GM23338 (cell line): ENCODE data around the gene DBF4B. TPM values are rescaled to one million over a fixed set of nuclear protein-coding genes. Genes with fewer than 3 reads are reported as not detected.

Source experiments
- ATAC-seq: fragments of 200-7000 bp; cut with Tn5 transposase; 3 replicates; pipeline ENCODE4 v1.9.1; 2020
- DNase-seq: peaks from one replicate; pipeline ENCODE4 v3.0.0-alpha.2; 2015; ENCODE audit warnings: low spot score
- H2AFZ ChIP-seq: fragments of 200-600 bp; sonication (generic); 2 replicates; pipeline ENCODE4 v1.8.0; 2016; ENCODE audit warnings: antibody characterized with exemption, mild to moderate bottlenecking, moderate library complexity
- H3F3A ChIP-seq: fragments of 200-600 bp; sonication (generic); replicated peaks from 2 replicates; pipeline ENCODE4 v1.8.0; 2017; ENCODE audit warnings: antibody characterized with exemption, mixed run types, low read depth
- H3K27ac ChIP-seq: fragments of 200-600 bp; sonication (generic); 2 replicates; pipeline ENCODE4 v1.6.1; 2016; ENCODE audit warnings: low read depth
- H3K27me3 ChIP-seq: fragments of 200-600 bp; sonication (generic); 2 replicates; pipeline ENCODE4 v1.8.0; 2016; ENCODE audit warnings: mild to moderate bottlenecking, mixed run types, moderate library complexity; ENCODE audit not compliant: insufficient read depth
- H3K36me3 ChIP-seq: fragments of 200-600 bp; sonication (generic); 2 replicates; pipeline ENCODE4 v1.8.0; 2016; ENCODE audit warnings: mild to moderate bottlenecking; ENCODE audit not compliant: insufficient read depth
- H3K4me1 ChIP-seq: fragments of 200-600 bp; sonication (generic); 2 replicates; pipeline ENCODE4 v1.8.0; 2016; ENCODE audit warnings: mild to moderate bottlenecking, moderate library complexity; ENCODE audit not compliant: insufficient read depth
- H3K4me2 ChIP-seq: fragments of 200-600 bp; sonication (generic); 2 replicates; pipeline ENCODE4 v1.7.1; 2017; ENCODE audit warnings: mixed run types
- H3K4me3 ChIP-seq: fragments of 200-600 bp; sonication (generic); 2 replicates; pipeline ENCODE4 v1.6.1; 2016; ENCODE audit warnings: mixed run types
- H3K79me2 ChIP-seq: fragments of 200-600 bp; sonication (generic); replicated peaks from 2 replicates; pipeline ENCODE4 v1.8.0; 2017; ENCODE audit warnings: mild to moderate bottlenecking; ENCODE audit not compliant: insufficient read depth
- H3K9me2 ChIP-seq: fragments of 200-600 bp; sonication (generic); 2 replicates; pipeline ENCODE4 v1.8.0; 2017; ENCODE audit not compliant: insufficient read depth
- H4K20me1 ChIP-seq: fragments of 200-600 bp; sonication (generic); replicated peaks from 2 replicates; pipeline ENCODE4 v1.8.0; 2017; ENCODE audit warnings: mild to moderate bottlenecking; ENCODE audit not compliant: insufficient read depth
- H3K27ac Mint-ChIP-seq: 2 replicates; pipeline ENCODE4 v1.8.0; 2020; ENCODE audit warnings: inconsistent platforms, mild to moderate bottlenecking, moderate library complexity, mixed read lengths
- H3K27me3 Mint-ChIP-seq: 3 replicates; pipeline ENCODE4 v1.8.0; 2022; ENCODE audit warnings: low read depth, mild to moderate bottlenecking, moderate library complexity, mixed read lengths, inconsistent platforms; ENCODE audit not compliant: insufficient read depth, poor library complexity
- H3K36me3 Mint-ChIP-seq: 3 replicates; pipeline ENCODE4 v1.8.0; 2021; ENCODE audit warnings: low read depth, mild to moderate bottlenecking, inconsistent platforms, moderate library complexity, mixed read lengths
- H3K4me1 Mint-ChIP-seq: 3 replicates; pipeline ENCODE4 v1.8.0; 2020; ENCODE audit warnings: mild to moderate bottlenecking, inconsistent platforms, mixed read lengths
- H3K4me3 Mint-ChIP-seq: 3 replicates; pipeline ENCODE4 v1.8.0; 2021; ENCODE audit warnings: moderate library complexity, mild to moderate bottlenecking, inconsistent platforms, mixed read lengths
- H3K9me3 Mint-ChIP-seq: 3 replicates; pipeline ENCODE4 v1.8.0; 2020; ENCODE audit warnings: moderate library complexity, mild to moderate bottlenecking, inconsistent platforms, mixed read lengths
- CREB1 ChIP-seq: fragments of 250-450 bp; sonication (Bioruptor Pico); IDR thresholded peaks from 2 replicates; pipeline ENCODE4 v1.5.0; 2020; ENCODE audit warnings: low read depth, mild to moderate bottlenecking, moderate library complexity
- EZH2 ChIP-seq: fragments of 200-600 bp; sonication (generic); IDR thresholded peaks from one replicate; pipeline ENCODE4 v1.8.0; 2017; ENCODE audit warnings: antibody characterized with exemption, mild to moderate bottlenecking, low read depth; ENCODE audit not compliant: unreplicated experiment
- EZH2phosphoT487 ChIP-seq: fragments of 200-600 bp; sonication (generic); IDR thresholded peaks from one replicate; pipeline ENCODE4 v1.8.1; 2018; ENCODE audit warnings: antibody characterized with exemption; ENCODE audit not compliant: unreplicated experiment
- NANOG ChIP-seq: IDR thresholded peaks from 2 replicates; pipeline ENCODE4 v1.6.1; 2016; ENCODE audit warnings: antibody characterized with exemption, borderline replicate concordance
- POLR2AphosphoS5 ChIP-seq: IDR thresholded peaks from 2 replicates; pipeline ENCODE4 v1.6.1; 2016; ENCODE audit warnings: antibody characterized with exemption, low read depth
- STAT1 ChIP-seq: IDR thresholded peaks from one replicate; pipeline ENCODE4 v1.6.1; 2016; ENCODE audit warnings: antibody characterized with exemption; ENCODE audit not compliant: unreplicated experiment
- ZNF114 ChIP-seq: fragments of 250-450 bp; sonication (Bioruptor Pico); IDR thresholded peaks from 2 replicates; pipeline ENCODE4 v1.5.0; 2020; ENCODE audit warnings: mild to moderate bottlenecking, moderate library complexity
- ZNF331 ChIP-seq: fragments of 250-450 bp; sonication (Bioruptor Pico); IDR thresholded peaks from 2 replicates; pipeline ENCODE4 v1.5.0; 2020; ENCODE audit warnings: low read depth, mild to moderate bottlenecking, moderate library complexity
- polyA plus RNA-seq: library from polyadenylated mRNA; unstranded; fragments of >200 nt; fragmentation: Nextera tagmentation; extraction: Ambion mirVana; gene quantifications from 2 replicates; pipeline ENCODE4 v1.2.1, GENCODE V29; 2016
- total RNA-seq: library from RNA; depleted of rRNA; stranded (reverse); fragments of >200 nt; shearing (Covaris generic); gene quantifications from 2 replicates; pipeline ENCODE4 v1.2.3, GENCODE V29; 2014
- TF ChIP-seq, protein P1 (sequence below): IDR thresholded peaks from one replicate; pipeline ENCODE4 v1.6.1; 2018; ENCODE audit warnings: antibody characterized with exemption; ENCODE audit not compliant: unreplicated experiment

The DBF4B gene
- total and polyA plus RNA-seq, 2 experiments from 2014 or later, result 9.9 to 16.4 TPM

GRCh38 chr17:44795928-44796327, 87.5 kb downstream of the DBF4B start:
- peaks cover 25% of the 10 kb centered on the region for H3K4me1 ChIP-seq
- DNase-seq, result no peak
- peak overlapping the region; percentile 86; the same call in 1 of the 2 replicates for H3K27ac ChIP-seq
- no peak overlapping the region for H3K4me3 ChIP-seq
- no peaks in the 10 kb centered on the region for H3K9me2 ChIP-seq
- peaks cover 35% of the 10 kb centered on the region for H3K4me1 Mint-ChIP-seq
- peaks cover 27% of the 10 kb centered on the region; the same call in 1 of the 2 replicates for H3F3A ChIP-seq
- no peaks in the 10 kb centered on the region for H3K9me3 Mint-ChIP-seq
- H2AFZ ChIP-seq, result no peak overlapping the region
- no peaks in the 10 kb centered on the region for H3K27me3 ChIP-seq
- 0 out of 2 replicates have a peak, but pooled peaks cover 10% of the 10 kb centered on the region for H3K79me2 ChIP-seq
- peak overlapping the region; percentile 63 for H3K27ac Mint-ChIP-seq
- peak; percentile 10; the same call in 2 of the 3 replicates for ATAC-seq
- H3K27me3 Mint-ChIP-seq, result peaks cover 12% of the 10 kb centered on the region
- H3K4me3 Mint-ChIP-seq, result no peak overlapping the region
- H3K36me3 ChIP-seq, result no peaks in the 10 kb centered on the region
- peaks cover 7% of the 10 kb centered on the region; the same call in 1 of the 2 replicates for H4K20me1 ChIP-seq
- TF ChIP-seq STAT1 (no peak), POLR2AphosphoS5 (0 out of 2 replicates have a peak, but pooled peaks have one; percentile 20), ZNF331 (CRISPR knock-in tag) (no peak), EZH2 (no peak), NANOG (no peak), EZH2phosphoT487 (no peak)
- peaks cover 28% of the 10 kb centered on the region; the same call in 2 of the 3 replicates for H3K36me3 Mint-ChIP-seq
- H3K4me2 ChIP-seq, result no peak overlapping the region

DNA sequence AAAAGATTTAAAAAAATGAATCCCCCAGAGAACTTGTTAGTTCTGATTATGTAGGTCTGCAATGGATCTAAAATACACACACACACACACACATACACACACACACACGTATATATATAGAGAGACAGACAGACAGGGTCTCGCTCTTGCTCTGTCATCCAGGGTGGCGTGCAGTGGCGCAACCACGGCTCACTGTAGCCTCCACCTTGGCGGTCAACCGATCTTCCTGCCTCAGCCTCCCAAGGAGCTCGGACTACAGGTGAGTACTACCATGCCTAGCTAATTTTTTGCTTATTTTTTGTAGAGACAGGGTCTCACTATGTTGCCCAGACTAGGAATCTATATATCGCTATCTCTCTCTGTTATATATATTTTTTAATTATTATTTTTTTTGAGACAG, 88.3 kb downstream of the DBF4B start:
- H3K27ac Mint-ChIP-seq, result no peak overlapping the region
- no peak for DNase-seq
- peaks cover 36% of the 10 kb centered on the region for H3K36me3 Mint-ChIP-seq
- peaks cover 8% of the 10 kb centered on the region for H3K27me3 Mint-ChIP-seq
- TF ChIP-seq EZH2phosphoT487 (no peak), POLR2AphosphoS5 (no peak), NANOG (no peak), CREB1 (CRISPR knock-in tag) (no peak), ZNF114 (no peak)
- TF ChIP-seq, protein P1, sequence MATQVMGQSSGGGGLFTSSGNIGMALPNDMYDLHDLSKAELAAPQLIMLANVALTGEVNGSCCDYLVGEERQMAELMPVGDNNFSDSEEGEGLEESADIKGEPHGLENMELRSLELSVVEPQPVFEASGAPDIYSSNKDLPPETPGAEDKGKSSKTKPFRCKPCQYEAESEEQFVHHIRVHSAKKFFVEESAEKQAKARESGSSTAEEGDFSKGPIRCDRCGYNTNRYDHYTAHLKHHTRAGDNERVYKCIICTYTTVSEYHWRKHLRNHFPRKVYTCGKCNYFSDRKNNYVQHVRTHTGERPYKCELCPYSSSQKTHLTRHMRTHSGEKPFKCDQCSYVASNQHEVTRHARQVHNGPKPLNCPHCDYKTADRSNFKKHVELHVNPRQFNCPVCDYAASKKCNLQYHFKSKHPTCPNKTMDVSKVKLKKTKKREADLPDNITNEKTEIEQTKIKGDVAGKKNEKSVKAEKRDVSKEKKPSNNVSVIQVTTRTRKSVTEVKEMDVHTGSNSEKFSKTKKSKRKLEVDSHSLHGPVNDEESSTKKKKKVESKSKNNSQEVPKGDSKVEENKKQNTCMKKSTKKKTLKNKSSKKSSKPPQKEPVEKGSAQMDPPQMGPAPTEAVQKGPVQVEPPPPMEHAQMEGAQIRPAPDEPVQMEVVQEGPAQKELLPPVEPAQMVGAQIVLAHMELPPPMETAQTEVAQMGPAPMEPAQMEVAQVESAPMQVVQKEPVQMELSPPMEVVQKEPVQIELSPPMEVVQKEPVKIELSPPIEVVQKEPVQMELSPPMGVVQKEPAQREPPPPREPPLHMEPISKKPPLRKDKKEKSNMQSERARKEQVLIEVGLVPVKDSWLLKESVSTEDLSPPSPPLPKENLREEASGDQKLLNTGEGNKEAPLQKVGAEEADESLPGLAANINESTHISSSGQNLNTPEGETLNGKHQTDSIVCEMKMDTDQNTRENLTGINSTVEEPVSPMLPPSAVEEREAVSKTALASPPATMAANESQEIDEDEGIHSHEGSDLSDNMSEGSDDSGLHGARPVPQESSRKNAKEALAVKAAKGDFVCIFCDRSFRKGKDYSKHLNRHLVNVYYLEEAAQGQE, result no peak
- H3K9me3 Mint-ChIP-seq, result no peaks in the 10 kb centered on the region
- Histone ChIP-seq H3F3A (peaks cover 27% of the 10 kb centered on the region; the same call in 1 of the 2 replicates), H3K4me3 (no peak overlapping the region), H3K27ac (no peak overlapping the region), H3K4me1 (peaks cover 25% of the 10 kb centered on the region), H3K27me3 (no peaks in the 10 kb centered on the region), H3K79me2 (0 out of 2 replicates have a peak, but pooled peaks cover 10% of the 10 kb centered on the region), H3K36me3 (peaks cover 7% of the 10 kb centered on the region), H3K4me2 (no peak overlapping the region), H3K9me2 (no peaks in the 10 kb centered on the region), H4K20me1 (peaks cover 7% of the 10 kb centered on the region), H2AFZ (no peak overlapping the region)
- ATAC-seq, result no peak
- peaks cover 35% of the 10 kb centered on the region for H3K4me1 Mint-ChIP-seq
- H3K4me3 Mint-ChIP-seq, result no peak overlapping the region
